ENCODE data around the gene TMEM209.

GRCh38 chr7:130141884-130142653, 63.1 kb downstream of the TMEM209 start:
- TF ChIP-seq CTCF (IDR thresholded peaks at IDR 0.05; ENCODE audit: poor library complexity, severe bottlenecking): no peak
- no peak for TF ChIP-seq MXI1 (conservative IDR thresholded peaks at IDR 0.05; ENCODE audit: poor library complexity, severe bottlenecking)
